ENCODE measurements around the gene AKR1A1. TPM values are rescaled to one million over a fixed set of nuclear protein-coding genes. Genes with fewer than 3 reads are reported as not detected.

The AKR1A1 gene
- 154 to 206 TPM (median 167 TPM) in 3 replicates for total RNA-seq
- long read RNA-seq, transcript AKR1A1-202 (10 exons, 1,818 nt): minor isoform, 21 of 140 reads
- long read RNA-seq, transcript AKR1A1-201 (9 exons, 1,166 nt): major isoform, 80 of 140 reads
- long read RNA-seq, transcript AKR1A1-214 (10 exons, 1,360 nt): minor isoform, 13 of 140 reads
- long read RNA-seq, partial matches to known transcripts: 7 of 140 reads
- long read RNA-seq, other reads (novel, unspliced or antisense): 19 of 140 reads

GRCh38 chr1:45550401-45551351 is at the start of gene AKR1A1:
Gene AKR1A1 (plus strand): TSS chr1:45550826. CDS start chr1:45561795, 10,969 bp downstream.
- DNase-seq (ENCODE audit: low spot score): peak; percentile 94
- peaks cover 18% of the 10 kb centered on the region for H3K4me1 Mint-ChIP-seq (ENCODE audit: low read depth)
- peaks cover 5% of the 10 kb centered on the region for H3K36me3 Mint-ChIP-seq (ENCODE audit: low read depth)
- H3K27me3 Mint-ChIP-seq (ENCODE audit: low read depth): no peaks in the 10 kb centered on the region
- peak within 1 kb of the TSS; percentile 96 for H3K27ac Mint-ChIP-seq (ENCODE audit: unreplicated experiment)
- no peaks in the 10 kb centered on the region for H3K9me3 Mint-ChIP-seq (ENCODE audit: low read depth)
- no peak for TF ChIP-seq CTCF (IDR thresholded peaks at IDR 0.05)
- H3K4me3 Mint-ChIP-seq (ENCODE audit: unreplicated experiment): peak within 1 kb of the TSS; percentile 99

GRCh38 chr1:45501505-45501859 is 49.1 kb upstream of the AKR1A1 start:
- TF ChIP-seq CTCF (IDR thresholded peaks at IDR 0.05): no peak
- DNase-seq (ENCODE audit: low spot score): no peak
- no peak overlapping the region for H3K27ac Mint-ChIP-seq (ENCODE audit: unreplicated experiment)
- no peaks in the 10 kb centered on the region for H3K9me3 Mint-ChIP-seq (ENCODE audit: low read depth)
- H3K36me3 Mint-ChIP-seq (ENCODE audit: low read depth): no peaks in the 10 kb centered on the region
- H3K4me1 Mint-ChIP-seq (ENCODE audit: low read depth): peaks cover 26% of the 10 kb centered on the region
- H3K27me3 Mint-ChIP-seq (ENCODE audit: low read depth): no peaks in the 10 kb centered on the region
- no peak overlapping the region for H3K4me3 Mint-ChIP-seq (ENCODE audit: unreplicated experiment)

- no peak for TF ChIP-seq CTCF (IDR thresholded peaks at IDR 0.05)
- no peak overlapping the region for H3K27ac Mint-ChIP-seq (ENCODE audit: unreplicated experiment)
- H3K27me3 Mint-ChIP-seq (ENCODE audit: low read depth): no peaks in the 10 kb centered on the region
- peaks cover 1% of the 10 kb centered on the region for H3K36me3 Mint-ChIP-seq (ENCODE audit: low read depth)
- DNase-seq (ENCODE audit: low spot score): no peak
- no peak overlapping the region for H3K4me3 Mint-ChIP-seq (ENCODE audit: unreplicated experiment)
- no peaks in the 10 kb centered on the region for H3K9me3 Mint-ChIP-seq (ENCODE audit: low read depth)
- peaks cover 24% of the 10 kb centered on the region for H3K4me1 Mint-ChIP-seq (ENCODE audit: low read depth)
These were observed 46.9 kb upstream of the AKR1A1 start for GRCh38 chr1:45503462-45504360.

- H3K4me1 Mint-ChIP-seq (ENCODE audit: low read depth): no peaks in the 10 kb centered on the region
- no peak overlapping the region for H3K27ac Mint-ChIP-seq (ENCODE audit: unreplicated experiment)
- H3K27me3 Mint-ChIP-seq (ENCODE audit: low read depth): no peaks in the 10 kb centered on the region
- H3K4me3 Mint-ChIP-seq (ENCODE audit: unreplicated experiment): no peak overlapping the region
- DNase-seq (ENCODE audit: low spot score): no peak
- TF ChIP-seq CTCF (IDR thresholded peaks at IDR 0.05): no peak
- peaks cover 18% of the 10 kb centered on the region for H3K36me3 Mint-ChIP-seq (ENCODE audit: low read depth)
- no peaks in the 10 kb centered on the region for H3K9me3 Mint-ChIP-seq (ENCODE audit: low read depth)
These were observed 43.4 kb upstream of the AKR1A1 start for GRCh38 chr1:45507195-45507594.

GRCh38 chr1:45507893-45508292 is 42.7 kb upstream of the AKR1A1 start:
- peaks cover 22% of the 10 kb centered on the region for H3K36me3 Mint-ChIP-seq (ENCODE audit: low read depth)
- no peaks in the 10 kb centered on the region for H3K4me1 Mint-ChIP-seq (ENCODE audit: low read depth)
- TF ChIP-seq CTCF (IDR thresholded peaks at IDR 0.05): no peak
- no peak overlapping the region for H3K4me3 Mint-ChIP-seq (ENCODE audit: unreplicated experiment)
- no peaks in the 10 kb centered on the region for H3K27me3 Mint-ChIP-seq (ENCODE audit: low read depth)
- H3K27ac Mint-ChIP-seq (ENCODE audit: unreplicated experiment): peak overlapping the region; percentile 62
- DNase-seq (ENCODE audit: low spot score): no peak
- no peaks in the 10 kb centered on the region for H3K9me3 Mint-ChIP-seq (ENCODE audit: low read depth)
